Measurements from ENCODE around the gene ZNG1E.
"Not testable (repeated sequence)": the region's sequence is repeated elsewhere in the genome, so short reads cannot be mapped to it uniquely, and the experiment has no call there.

ZNG1E gene

DNA sequence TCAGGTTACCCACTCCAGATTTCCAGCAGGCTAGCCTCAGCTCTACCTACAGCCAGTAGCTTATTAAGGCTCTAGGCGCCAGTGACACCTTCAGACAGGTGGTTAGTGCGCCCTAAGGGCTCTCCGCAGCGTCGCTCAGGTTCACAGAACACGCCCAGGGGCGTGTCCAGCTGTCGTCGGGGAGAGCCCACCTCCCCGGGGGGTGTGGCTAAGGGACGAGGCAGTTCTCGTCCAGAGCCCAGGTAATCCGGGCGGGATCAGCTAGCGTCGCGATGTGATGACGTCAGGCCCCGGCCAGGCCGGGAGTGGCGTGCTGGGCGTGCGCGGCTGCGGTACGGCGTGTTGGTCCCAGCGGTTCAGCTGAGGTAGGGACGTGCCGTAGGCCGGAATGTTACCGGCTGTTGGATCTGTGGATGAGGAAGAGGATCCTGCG, at the start of gene ZNG1E:
ZNG1E (plus strand) TSS at position 340 of the 433 bp plus-strand sequence; CDS start at position 389, 49 bp downstream.
- DNase-seq (ENCODE audit: low spot score) = peak; percentile 24

DNA sequence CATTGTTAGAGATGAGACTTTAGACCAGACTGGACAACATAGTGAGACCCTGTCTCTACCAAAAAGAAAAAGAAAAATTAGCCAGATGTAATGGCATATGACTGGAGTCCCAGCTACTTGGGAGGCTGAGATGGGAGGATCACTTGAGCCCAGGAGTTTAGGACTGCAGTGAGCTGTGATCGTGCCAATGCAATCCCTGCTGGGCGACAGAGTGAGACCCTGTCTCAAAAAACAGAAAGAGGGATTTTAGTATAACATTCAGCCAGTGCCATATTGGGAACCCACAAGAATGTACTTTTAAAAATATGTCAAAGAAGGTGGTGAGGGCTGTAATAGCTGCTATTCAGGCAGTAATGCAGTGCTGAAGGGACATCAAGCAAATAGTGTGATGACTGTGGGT, 2.1 kb upstream of the ZNG1E start:
- not testable (repeated sequence) for DNase-seq (ENCODE audit: low spot score)

DNA sequence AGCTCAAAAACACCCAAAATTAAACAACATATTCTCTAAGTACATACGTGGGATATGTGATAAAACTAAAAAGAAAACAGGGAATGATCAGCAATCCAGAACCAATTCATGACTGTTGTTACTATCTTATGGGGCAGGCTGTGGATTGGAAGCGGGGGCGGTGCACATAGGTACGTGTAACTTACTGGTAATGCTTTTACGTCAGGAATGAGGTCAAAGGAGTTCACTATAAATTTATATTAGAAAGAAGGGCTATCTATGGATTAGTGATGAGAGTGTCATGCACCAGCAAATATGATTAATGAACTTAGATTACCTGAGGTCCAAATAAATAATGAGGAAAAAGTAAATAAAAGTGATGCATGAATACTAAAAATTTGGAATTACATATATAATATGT, 710 bp upstream of the ZNG1E start:
- not testable (repeated sequence) for DNase-seq (ENCODE audit: low spot score)

DNA sequence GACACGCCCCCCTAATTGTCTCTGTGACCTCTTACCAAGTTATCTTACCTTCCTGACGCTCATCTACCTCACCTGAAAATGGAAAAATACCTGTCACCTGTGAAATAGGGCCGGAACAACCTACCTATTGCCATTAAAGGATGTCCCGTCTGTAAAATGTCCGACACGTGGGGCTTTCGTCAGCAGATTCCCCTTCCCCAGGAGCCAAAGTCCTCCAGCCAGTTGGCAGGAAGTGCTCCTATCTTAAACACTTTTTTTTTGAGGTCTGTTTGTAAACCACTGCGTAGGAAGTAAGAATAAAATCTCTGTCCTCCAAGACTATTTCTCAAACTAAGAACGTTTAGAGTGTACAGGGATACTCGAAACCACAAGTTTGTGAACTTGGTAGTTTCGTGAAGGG, 661 bp downstream of the ZNG1E start:
- not testable (repeated sequence) for DNase-seq (ENCODE audit: low spot score)

DNA sequence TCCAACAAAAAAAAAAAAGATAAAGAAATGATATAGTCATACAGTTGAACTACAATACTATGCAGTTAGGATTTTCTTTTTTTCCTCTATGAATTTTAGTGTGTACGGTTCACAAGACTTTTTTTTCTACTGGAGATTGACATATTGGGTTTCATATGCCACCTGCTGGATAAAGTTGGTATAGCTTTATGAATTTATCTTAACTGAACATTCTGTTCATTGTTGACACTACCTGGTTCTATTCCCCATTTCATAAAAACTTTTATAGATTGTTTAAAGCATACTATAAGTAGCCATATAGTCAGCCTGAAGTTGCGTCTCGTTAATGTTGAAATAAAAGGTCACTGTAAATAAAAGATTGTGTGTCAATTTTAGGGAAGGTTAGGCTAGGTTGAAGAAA, 2.8 kb downstream of the ZNG1E start:
- not testable (repeated sequence) for DNase-seq (ENCODE audit: low spot score)

DNA sequence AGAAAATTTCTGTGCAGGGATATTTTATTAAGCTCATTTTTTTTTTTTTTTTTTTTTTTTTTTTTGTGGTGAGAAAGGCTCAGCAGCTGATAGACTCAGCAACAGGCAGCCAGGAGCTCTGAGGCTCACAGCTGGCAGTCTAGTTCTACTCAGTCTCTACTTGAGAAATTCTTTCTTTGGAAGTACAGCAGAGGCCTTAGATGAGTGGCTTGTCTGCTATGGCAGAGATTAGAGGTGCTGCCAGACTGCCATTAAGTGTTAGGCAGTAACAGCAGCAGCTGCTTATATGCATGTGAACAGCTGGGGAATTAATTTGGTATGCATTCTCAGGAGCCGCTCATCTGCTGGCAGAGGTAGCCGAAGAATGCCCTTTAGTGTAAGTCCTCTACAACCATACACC, 27.8 kb downstream of the ZNG1E start:
- not testable (repeated sequence) for DNase-seq (ENCODE audit: low spot score)

DNA sequence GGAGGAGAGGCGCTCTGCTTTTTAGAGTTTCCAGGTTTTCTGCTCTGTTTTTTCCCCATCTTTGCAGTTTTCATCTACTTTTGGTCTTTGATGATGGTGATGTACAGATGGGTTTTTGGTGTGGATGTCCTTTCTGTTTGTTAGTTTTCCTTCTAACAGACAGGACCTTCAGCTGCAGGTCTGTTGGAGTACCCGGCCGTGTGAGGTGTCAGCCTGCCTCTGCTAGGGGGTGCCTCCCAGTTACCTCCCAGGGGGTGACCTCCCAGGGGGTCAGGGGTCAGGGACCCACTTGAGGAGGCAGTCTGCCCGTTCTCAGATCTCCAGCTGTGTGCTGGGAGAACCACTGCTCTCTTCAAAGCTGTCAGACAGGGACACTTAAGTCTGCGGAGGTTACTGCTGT, 38.7 kb downstream of the ZNG1E start:
- not testable (repeated sequence) for DNase-seq (ENCODE audit: low spot score)

DNA sequence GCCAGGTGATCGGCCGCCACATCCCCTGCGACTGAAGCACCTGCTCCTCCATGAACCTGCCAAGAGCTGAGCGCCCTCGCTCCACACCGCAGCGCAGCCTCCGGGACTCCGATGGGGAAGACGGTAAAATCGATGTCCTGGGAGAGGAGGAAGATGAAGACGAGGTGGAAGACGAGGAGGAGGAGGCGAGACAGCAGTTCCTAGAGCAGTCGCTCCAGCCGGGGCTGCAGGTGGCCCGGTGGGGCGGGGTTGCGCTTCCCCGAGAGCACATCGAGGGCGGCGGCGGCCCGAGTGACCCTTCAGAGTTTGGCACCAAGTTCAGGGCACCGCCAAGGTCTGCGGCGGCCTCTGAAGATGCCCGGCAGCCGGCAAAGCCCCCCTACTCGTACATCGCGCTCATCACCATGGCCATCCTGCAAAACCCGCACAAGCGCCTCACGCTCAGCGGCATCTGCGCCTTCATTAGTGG, 61.4 kb downstream of the ZNG1E start, which contains the start of gene FOXD4L4:
FOXD4L4 (plus strand) TSS at position 51 of the 469 bp plus-strand sequence; CDS start at position 51, 0 bp downstream.
- DNase-seq (ENCODE audit: low spot score) = not testable (repeated sequence)

DNA sequence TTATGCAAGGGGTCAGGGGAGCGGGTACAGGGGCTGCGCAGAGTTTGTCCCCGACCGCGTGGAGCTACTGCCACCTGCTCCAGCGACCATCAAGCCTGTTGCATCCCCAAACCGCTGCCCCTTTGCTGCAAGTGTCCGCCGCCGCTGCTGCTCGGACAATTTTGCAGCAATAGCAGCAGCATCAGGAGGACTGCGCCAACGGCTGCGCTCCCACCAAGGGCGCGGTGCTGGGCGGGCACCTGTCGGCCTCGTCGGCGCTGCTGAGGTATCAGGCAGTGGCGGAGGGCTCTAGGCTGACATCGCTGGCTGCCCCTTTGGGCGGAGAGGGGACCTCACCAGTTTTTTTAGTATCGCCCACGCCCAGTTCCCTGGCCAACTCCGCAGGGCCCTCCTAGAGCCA, 62.4 kb downstream of the ZNG1E start:
- not testable (repeated sequence) for DNase-seq (ENCODE audit: low spot score)

Measured in globus pallidus (tissue), 1 donor.